ENCODE measurements around the gene SPP2. TPM values are rescaled to one million over a fixed set of nuclear protein-coding genes. Genes with fewer than 3 reads are reported as not detected.

Gene SPP2
- total RNA-seq, 1 experiment from 2014 or later: not detected

- no peaks in the 10 kb centered on the region for H3K4me1 Mint-ChIP-seq
- H3K36me3 Mint-ChIP-seq (ENCODE audit: insufficient read depth in 1 of 3, low read depth in 3 of 3): no peaks in the 10 kb centered on the region
- H2BK15ac ChIP-seq (ENCODE audit: low read depth, low read length): no peak overlapping the region
- no peaks in the 10 kb centered on the region for H3K79me1 ChIP-seq (ENCODE audit: insufficient read depth, low read depth, low read length, poor library complexity, severe bottlenecking)
- H4K8ac ChIP-seq (replicated peaks; ENCODE audit: insufficient read length, low read depth, low read length): no peak overlapping the region
- no peak overlapping the region for H3K27ac ChIP-seq (ENCODE audit: insufficient read length, low read depth, low read length)
- H3K9me3 Mint-ChIP-seq: peaks cover 2 to 3% of the 10 kb centered on the region in 2 experiments; a peak in 3 of 5 replicates
- TF ChIP-seq CTCF (conservative IDR thresholded peaks at IDR 0.05): no peak
- no CpG with 5 or more reads among the region's 1 CpG for WGBS (ENCODE audit: extremely low coverage, insufficient read length, low lambda C conversion rate)
- no peak overlapping the region for H3T11ph ChIP-seq (ENCODE audit: low read length)
- H3K9ac ChIP-seq (ENCODE audit: extremely low read depth, insufficient read length, low read length): no peak overlapping the region
- H2BK12ac ChIP-seq (ENCODE audit: insufficient read length, low read depth, low read length): no peak overlapping the region
- no peaks in the 10 kb centered on the region for H3K4me1 ChIP-seq (ENCODE audit: insufficient read depth, low read length)
- H3K56ac ChIP-seq (ENCODE audit: insufficient read length, low read depth, low read length): no peak overlapping the region
- H2BK120ac ChIP-seq (ENCODE audit: low read depth, low read length, poor library complexity, severe bottlenecking): no peak overlapping the region
- H4K91ac ChIP-seq (ENCODE audit: insufficient read length, low read depth, low read length): no peak overlapping the region
- no peak overlapping the region for H3K27ac Mint-ChIP-seq
- no peaks in the 10 kb centered on the region for H3K27me3 ChIP-seq (ENCODE audit: insufficient read depth, low read length)
- H3K9me3 ChIP-seq (ENCODE audit: control insufficient read depth, low read depth, low read length): no peaks in the 10 kb centered on the region
- H3K27me3 Mint-ChIP-seq (ENCODE audit: low read depth): peaks cover 8% of the 10 kb centered on the region
- no peak overlapping the region for H2AK5ac ChIP-seq (ENCODE audit: insufficient read length, low read length)
- no peaks in the 10 kb centered on the region for H3K79me2 ChIP-seq (ENCODE audit: insufficient read depth, low read length)
- no peak for DNase-seq
- no peak overlapping the region for H3K18ac ChIP-seq (ENCODE audit: insufficient read length, low read depth, low read length)
- no peak overlapping the region for H3K4me2 ChIP-seq (ENCODE audit: insufficient read depth, insufficient read length, low read length)
- H3K23ac ChIP-seq (ENCODE audit: insufficient read length, low read depth, low read length): no peak overlapping the region
- H3K14ac ChIP-seq (ENCODE audit: insufficient read depth, low read length): no peak overlapping the region
- no peak overlapping the region for H3K4ac ChIP-seq (ENCODE audit: low read depth, low read length)
- H4K5ac ChIP-seq (ENCODE audit: insufficient read length, low read depth, low read length): no peak overlapping the region
- no peak overlapping the region for H2BK5ac ChIP-seq (ENCODE audit: insufficient read length, low read length)
- H3K23me2 ChIP-seq (ENCODE audit: insufficient read length, low read depth, low read length, poor library complexity, severe bottlenecking): no peaks in the 10 kb centered on the region
- H4K20me1 ChIP-seq (ENCODE audit: control insufficient read depth, insufficient read depth, insufficient read length): no peaks in the 10 kb centered on the region
- no peak overlapping the region for H3K4me3 Mint-ChIP-seq
- no peak overlapping the region for H2BK20ac ChIP-seq (ENCODE audit: low read depth, low read length, poor library complexity, severe bottlenecking)
- no peak overlapping the region for H2AFZ ChIP-seq (ENCODE audit: low read length)
These were observed 57.4 kb downstream of the SPP2 start for GRCh38 chr2:234107861-234108260.

Data from H9 (cell line).